Coronary artery (tissue), 2 donors: Measurements from ENCODE around the gene TGFA.

Experiments used
- DNase-seq: peaks from one replicate; pipeline ENCODE4 v3.0.0-alpha.2; 2017; ENCODE audit warnings: low spot score
- H3K27ac ChIP-seq, 2 donors: fragments of 200-600 bp; sonication (generic); one replicate each; pipeline ENCODE4 v1.5.1; 2016 to 2019
- H3K4me3 ChIP-seq: fragments of 200-600 bp; sonication (generic); 2 replicates; pipeline ENCODE4 v1.5.1; 2016; ENCODE audit warnings: mild to moderate bottlenecking, moderate library complexity
- TF ChIP-seq, protein P1 (sequence below): fragments of 200-600 bp; sonication (generic); IDR thresholded peaks from one replicate; pipeline ENCODE4 v1.5.1; 2019; ENCODE audit warnings: antibody characterized with exemption

Gene TGFA

DNA sequence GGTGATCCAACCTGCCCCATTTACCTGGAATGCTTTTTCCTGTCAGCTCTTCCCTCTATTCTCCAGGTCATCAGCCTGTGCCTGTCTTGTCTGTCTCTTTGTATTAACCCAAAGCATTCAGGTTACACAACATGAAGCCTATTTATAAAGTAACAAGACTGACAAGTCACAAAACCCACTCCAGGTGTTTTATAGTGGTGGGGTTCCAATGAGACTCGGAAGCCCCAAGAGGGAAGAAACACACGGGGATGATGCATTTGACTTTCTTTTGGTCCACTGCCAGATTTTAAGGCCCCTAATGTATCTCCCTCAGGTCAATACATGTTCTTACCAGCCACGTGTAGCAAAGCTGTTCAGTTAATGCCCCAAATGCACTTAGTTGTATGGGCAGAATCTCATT is 27.5 kb downstream of the TGFA start:
- DNase-seq, result no peak
- no peak overlapping the region for H3K4me3 ChIP-seq
- TF ChIP-seq, protein P1, sequence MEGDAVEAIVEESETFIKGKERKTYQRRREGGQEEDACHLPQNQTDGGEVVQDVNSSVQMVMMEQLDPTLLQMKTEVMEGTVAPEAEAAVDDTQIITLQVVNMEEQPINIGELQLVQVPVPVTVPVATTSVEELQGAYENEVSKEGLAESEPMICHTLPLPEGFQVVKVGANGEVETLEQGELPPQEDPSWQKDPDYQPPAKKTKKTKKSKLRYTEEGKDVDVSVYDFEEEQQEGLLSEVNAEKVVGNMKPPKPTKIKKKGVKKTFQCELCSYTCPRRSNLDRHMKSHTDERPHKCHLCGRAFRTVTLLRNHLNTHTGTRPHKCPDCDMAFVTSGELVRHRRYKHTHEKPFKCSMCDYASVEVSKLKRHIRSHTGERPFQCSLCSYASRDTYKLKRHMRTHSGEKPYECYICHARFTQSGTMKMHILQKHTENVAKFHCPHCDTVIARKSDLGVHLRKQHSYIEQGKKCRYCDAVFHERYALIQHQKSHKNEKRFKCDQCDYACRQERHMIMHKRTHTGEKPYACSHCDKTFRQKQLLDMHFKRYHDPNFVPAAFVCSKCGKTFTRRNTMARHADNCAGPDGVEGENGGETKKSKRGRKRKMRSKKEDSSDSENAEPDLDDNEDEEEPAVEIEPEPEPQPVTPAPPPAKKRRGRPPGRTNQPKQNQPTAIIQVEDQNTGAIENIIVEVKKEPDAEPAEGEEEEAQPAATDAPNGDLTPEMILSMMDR, result no peak
- H3K27ac ChIP-seq, result no peak overlapping the region

DNA sequence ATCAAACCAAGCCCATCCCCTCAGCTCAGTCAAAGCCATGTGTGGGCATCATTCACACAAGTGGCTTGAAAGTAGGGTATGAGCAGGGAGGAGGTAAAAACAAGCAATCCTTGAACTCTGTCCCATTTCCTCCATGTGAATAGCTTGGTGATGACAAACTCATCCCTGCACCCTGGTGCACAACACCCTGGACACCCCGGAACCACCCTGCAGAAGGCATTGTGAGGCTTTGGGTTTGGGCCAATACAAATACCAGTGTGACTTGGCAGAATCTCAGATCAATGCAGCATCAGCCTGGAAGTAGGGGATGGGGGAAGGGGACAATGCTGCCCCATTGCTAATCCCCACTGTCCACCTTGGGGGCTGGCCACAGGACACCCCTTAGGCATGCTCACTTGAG is 28.6 kb downstream of the TGFA start:
- TF ChIP-seq, protein P1, result no peak
- Histone ChIP-seq H3K27ac (no peak overlapping the region), H3K4me3 (no peak overlapping the region)
- DNase-seq, result no peak

DNA sequence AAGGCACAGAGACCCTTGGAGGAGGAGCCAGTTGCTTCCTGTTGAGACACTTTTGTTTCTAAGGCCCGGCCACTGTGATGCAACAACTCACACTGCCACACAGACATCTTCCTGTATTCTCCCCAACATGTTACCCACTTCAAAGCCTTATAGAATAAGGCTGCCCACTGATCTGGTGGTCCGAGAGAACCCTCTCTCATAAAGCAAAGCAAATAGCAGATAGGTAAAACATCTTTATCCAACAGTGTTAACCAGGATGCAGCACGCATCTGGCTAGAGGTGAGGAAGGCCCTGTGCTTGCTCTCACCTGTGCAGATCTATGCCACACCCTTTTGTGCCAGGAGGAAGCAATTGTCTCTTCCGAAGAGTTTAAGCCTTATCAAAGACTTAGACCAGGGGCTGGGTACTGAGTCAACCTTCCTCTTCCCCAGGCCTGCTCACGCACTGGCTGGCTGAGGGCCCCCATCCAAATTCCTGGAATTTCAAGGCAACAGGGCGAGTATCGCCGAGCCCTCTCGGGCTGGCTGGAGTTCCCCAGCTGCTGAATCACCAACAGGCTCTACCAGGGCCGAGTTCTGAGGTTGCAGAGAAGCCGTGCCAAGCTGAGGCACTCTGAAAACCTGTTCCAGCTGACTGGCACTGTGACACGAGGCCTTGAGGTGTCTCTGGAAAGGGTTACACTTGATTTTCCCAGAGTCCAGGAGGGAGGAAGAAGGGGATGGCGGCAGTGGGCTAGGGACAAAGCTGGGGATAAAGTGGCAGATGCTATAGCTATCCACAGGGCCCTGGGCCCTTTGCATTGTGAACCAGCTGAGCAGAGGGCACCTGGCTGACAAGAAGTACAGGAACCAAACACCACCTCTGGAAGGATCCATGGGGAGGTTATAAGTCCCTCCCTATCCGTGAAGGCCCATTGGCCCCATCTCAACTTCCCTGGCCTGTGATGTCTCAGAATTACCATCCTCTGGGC is 29.3 kb downstream of the TGFA start:
- DNase-seq, result no peak
- TF ChIP-seq, protein P1, result no peak
- no peak overlapping the region for H3K27ac ChIP-seq
- no peak overlapping the region for H3K4me3 ChIP-seq

- Histone ChIP-seq H3K27ac (no peak overlapping the region), H3K4me3 (no peak overlapping the region)
- TF ChIP-seq, protein P1, result no peak
- DNase-seq, result no peak
Measured at GRCh38 chr2:70523672-70523995, 30.0 kb downstream of the TGFA start.

- TF ChIP-seq, protein P1, result no peak
- H3K27ac ChIP-seq, result no peak overlapping the region
- no peak overlapping the region for H3K4me3 ChIP-seq
- DNase-seq, result no peak
Measured at GRCh38 chr2:70522627-70523026, 31.0 kb downstream of the TGFA start.

DNA sequence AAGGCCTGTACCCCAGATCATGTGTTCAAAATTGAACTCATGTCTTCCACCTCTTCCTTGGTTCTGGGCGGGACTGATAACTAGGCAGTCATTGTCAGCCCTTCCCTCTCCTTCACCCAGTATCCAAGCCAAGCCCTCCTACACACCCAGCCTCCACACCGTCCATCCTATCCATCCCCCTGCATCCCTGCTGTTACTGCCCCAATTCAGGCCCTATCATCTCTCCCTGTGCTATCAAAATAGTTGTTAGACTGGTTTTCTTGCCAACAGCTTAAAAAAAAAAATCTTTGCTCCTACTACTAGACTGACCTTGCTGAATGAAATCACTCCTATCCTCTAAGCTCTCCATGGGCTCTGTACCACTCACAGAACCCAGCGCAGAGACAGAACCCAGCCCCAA is 32.8 kb downstream of the TGFA start:
- no peak for DNase-seq
- TF ChIP-seq, protein P1, result no peak
- no peak overlapping the region for H3K4me3 ChIP-seq
- no peak overlapping the region for H3K27ac ChIP-seq

DNA sequence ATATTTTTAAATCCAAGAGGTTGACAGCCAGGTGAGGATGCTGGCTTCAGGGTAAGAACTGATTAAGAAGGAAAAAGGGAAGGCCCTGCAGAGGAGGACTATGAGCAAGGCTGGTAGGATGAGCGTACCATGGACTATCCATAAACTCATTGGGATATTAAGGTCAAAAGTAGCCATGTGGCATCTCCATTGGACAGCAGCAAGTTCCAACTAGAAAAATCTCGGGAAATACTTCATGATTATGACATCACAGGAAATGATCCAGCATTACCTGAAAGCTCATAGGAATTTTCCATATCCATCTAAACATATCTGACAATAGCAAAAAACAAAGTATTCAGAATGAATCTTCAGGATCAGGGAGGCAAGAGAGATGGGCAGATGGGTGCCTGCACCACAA is 34.2 kb downstream of the TGFA start:
- H3K4me3 ChIP-seq, result no peak overlapping the region
- H3K27ac ChIP-seq, result no peak overlapping the region
- no peak for DNase-seq
- TF ChIP-seq, protein P1, result no peak
